Sigmoid colon (tissue), 4 donors: ENCODE results near the gene SNTA1.

Experiments used
- CTCF ChIP-seq, 4 experiments: fragments of 450-650 bp in 3 of 4; fragments of 200-600 bp in 1 of 4; IDR thresholded peaks; one replicate each; pipeline ENCODE4 v1.5.1; 2016 to 2019; ENCODE audit warnings: antibody characterized with exemption in 4 of 4, mild to moderate bottlenecking in 3 of 4, moderate library complexity in 2 of 4
- EP300 ChIP-seq, 4 donors: sonication (generic); formaldehyde crosslinking; IDR thresholded peaks; one replicate each; pipeline ENCODE4 v1.6.1; 2017; ENCODE audit warnings: antibody characterized with exemption in 4 of 4

DNA sequence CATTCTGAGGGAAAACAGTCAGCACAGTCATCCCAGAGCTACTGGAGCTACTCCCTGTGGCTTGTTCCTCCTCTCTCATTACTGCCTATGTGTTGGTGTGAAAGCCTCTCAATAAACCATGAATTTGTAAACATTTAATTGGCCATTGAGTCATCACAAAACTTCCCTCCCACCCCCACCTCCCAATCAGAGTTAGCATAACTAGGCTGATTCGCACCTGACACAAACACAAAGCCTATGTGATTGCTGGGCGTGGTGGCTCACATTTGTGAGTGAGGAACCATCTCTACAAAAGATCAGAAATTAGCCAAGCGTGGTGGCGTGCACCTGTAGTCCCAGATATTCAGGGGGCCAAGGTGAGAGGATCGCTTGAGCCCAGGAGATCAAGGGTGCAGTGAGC, 17.1 kb upstream of the SNTA1 start:
- TF ChIP-seq EP300 (IDR thresholded peaks at IDR 0.05) (no peak), CTCF (IDR thresholded peaks at IDR 0.05) (no peak)
